Left lung (tissue), 10 donors: ENCODE data around the gene AP1G2. TPM values are rescaled to one million over a fixed set of nuclear protein-coding genes. Genes with fewer than 3 reads are reported as not detected.
"Not testable (repeated sequence)": the region's sequence is repeated elsewhere in the genome, so short reads cannot be mapped to it uniquely, and the experiment has no call there.

Experiments used
- ATAC-seq: fragments of 200-7000 bp; cut with Tn5 transposase; one replicate; pipeline ENCODE4 v1.9.1; 2020; ENCODE audit warnings: moderate library complexity
- DNase-seq, 4 donors: peaks; one replicate each; pipeline ENCODE4 v3.0.0-alpha.2; 2013 to 2020
- H3K27ac ChIP-seq, 2 donors: fragments of 200-600 bp; sonication (generic) in 1 of 2; one replicate each; pipeline versions ENCODE4 v1.5.0 to v1.8.0; 2020 to 2021
- H3K27me3 ChIP-seq, 2 donors: fragments of 200-600 bp; sonication (generic) in 1 of 2; one replicate each; pipeline versions ENCODE4 v1.5.0 to v1.8.0; 2020 to 2021
- H3K36me3 ChIP-seq, 2 donors: fragments of 200-600 bp; sonication (generic) in 1 of 2; one replicate each; pipeline versions ENCODE4 v1.5.0 to v1.8.0; 2020 to 2021
- H3K4me1 ChIP-seq, 2 donors: fragments of 200-600 bp; one replicate each; pipeline ENCODE4 v1.8.0; 2021
- H3K4me3 ChIP-seq, 2 donors: fragments of 200-600 bp; sonication (generic) in 1 of 2; one replicate each; pipeline versions ENCODE4 v1.5.0 to v1.8.0; 2020 to 2021; ENCODE audit warnings: mild to moderate bottlenecking in 1 of 2
- H3K9me3 ChIP-seq, 2 donors: fragments of 200-600 bp; sonication (generic) in 1 of 2; one replicate each; pipeline versions ENCODE4 v1.5.0 to v1.8.0; 2020 to 2021
- intact Hi-C, 2 donors: fragments of 100-400 bp; cut with DNase I; formaldehyde crosslinking; loops; one replicate each; pipeline versions ENCODE4 v1.11.2 to v1.14.2; 2022
- polyA plus RNA-seq, 6 donors: library from polyadenylated mRNA; unstranded; fragments of 120-200 nt; gene quantifications; one replicate each; pipeline ENCODE4 v1.2.1, GENCODE V29; 2013; ENCODE audit not compliant: insufficient read length in 6 of 6
- total RNA-seq, 2 donors: library from RNA; stranded (reverse); fragmentation: NEBNext Ultra II Directional; extraction: Animal tissue kit (Norgen Biotek cat#: 25700); gene quantifications; one replicate each; pipeline ENCODE4 v1.2.1, GENCODE V29; 2021
- TF ChIP-seq, protein P1 (sequence below), 2 donors: fragments of 200-600 bp; sonication (generic) in 1 of 2; IDR thresholded peaks; one replicate each; pipeline versions ENCODE4 v1.5.0 to v1.8.0; 2021; ENCODE audit warnings: antibody characterized with exemption in 2 of 2
- donor health status: DM: no; HTN: yes; CAD: no.
- donor health status: DM: no; HTN: no; CAD: no.

AP1G2 gene
- total and polyA plus RNA-seq, 8 donors: 60.6 to 121 (median 93.3) TPM

DNA sequence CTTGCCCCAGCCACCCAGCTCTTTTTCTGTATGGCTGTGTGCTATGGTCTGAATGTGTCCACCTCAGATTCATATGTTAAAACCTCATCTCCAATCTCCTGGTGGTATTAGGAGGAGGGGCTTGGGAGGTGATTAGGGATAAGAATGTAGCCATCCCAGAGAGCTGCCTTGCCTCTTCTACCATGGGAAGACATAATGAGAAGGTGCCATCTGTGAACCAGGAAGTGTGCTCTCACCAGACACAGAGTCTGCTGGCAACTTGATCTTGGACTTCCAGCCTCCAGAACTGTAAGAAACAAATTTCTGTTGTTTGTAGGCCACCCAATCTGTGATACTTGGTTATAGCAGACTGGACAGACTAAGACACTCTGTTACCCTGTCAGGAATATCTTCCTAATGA lies 33.8 kb upstream of the AP1G2 start:
- TF ChIP-seq, protein P1, sequence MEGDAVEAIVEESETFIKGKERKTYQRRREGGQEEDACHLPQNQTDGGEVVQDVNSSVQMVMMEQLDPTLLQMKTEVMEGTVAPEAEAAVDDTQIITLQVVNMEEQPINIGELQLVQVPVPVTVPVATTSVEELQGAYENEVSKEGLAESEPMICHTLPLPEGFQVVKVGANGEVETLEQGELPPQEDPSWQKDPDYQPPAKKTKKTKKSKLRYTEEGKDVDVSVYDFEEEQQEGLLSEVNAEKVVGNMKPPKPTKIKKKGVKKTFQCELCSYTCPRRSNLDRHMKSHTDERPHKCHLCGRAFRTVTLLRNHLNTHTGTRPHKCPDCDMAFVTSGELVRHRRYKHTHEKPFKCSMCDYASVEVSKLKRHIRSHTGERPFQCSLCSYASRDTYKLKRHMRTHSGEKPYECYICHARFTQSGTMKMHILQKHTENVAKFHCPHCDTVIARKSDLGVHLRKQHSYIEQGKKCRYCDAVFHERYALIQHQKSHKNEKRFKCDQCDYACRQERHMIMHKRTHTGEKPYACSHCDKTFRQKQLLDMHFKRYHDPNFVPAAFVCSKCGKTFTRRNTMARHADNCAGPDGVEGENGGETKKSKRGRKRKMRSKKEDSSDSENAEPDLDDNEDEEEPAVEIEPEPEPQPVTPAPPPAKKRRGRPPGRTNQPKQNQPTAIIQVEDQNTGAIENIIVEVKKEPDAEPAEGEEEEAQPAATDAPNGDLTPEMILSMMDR (IDR thresholded peaks at IDR 0.05): no peak
- Histone ChIP-seq H3K4me1 (no peaks in the 10 kb centered on the region), H3K27me3 (no peaks in the 10 kb centered on the region), H3K36me3 (no peaks in the 10 kb centered on the region), H3K4me3 (no peak overlapping the region), H3K9me3 (peaks cover 0 to 5% of the 10 kb centered on the region in 2 donors), H3K27ac (no peak overlapping the region)
- no peak for DNase-seq
- ATAC-seq: no peak
- intact Hi-C loops: no loop called here

DNA sequence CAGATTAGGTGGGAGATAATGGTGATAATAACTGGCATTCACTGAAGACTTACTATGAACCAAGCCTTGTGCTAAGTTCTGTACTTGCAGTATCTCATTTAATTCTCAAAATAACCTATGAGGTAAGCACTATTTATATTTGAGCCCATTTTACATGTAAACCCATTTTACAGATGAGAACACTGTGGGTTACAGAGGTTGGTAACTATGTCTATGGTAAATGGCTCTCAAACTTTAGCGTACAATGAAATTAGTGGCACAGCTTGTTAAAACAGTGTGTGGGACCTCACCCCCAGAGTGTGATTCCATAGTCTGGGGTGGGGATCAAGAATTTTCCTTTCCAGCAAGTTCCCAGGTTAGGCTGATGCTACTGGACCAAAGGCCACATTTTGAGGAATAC lies 33.2 kb upstream of the AP1G2 start:
- ATAC-seq (no peak), DNase-seq (no peak)
- Histone ChIP-seq H3K27ac (no peak overlapping the region), H3K36me3 (no peaks in the 10 kb centered on the region), H3K9me3 (peaks cover 0 to 5% of the 10 kb centered on the region in 2 donors), H3K27me3 (no peaks in the 10 kb centered on the region), H3K4me3 (no peak overlapping the region), H3K4me1 (no peaks in the 10 kb centered on the region)
- TF ChIP-seq, protein P1 (IDR thresholded peaks at IDR 0.05): no peak
- intact Hi-C loops: no loop called here

DNA sequence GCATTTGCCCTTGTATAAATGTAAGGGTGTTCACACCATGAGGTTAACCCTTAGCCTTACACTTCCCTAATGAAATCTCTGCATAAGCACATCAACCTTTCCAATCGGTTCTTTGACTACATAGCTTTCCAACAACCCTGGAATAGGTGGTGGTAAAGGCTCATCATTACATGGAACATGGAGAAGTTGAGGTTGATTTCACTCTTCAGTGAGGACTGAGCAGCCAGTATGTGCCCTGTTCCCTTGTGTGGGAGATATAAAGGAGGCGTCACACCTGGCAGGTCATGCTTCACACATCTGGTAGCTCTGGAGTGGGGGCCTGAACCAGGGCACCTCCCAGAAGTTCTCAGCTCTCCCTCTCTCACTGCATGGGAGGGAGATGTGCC lies 32.7 kb upstream of the AP1G2 start:
- DNase-seq: no peak
- peaks cover 0 to 5% of the 10 kb centered on the region in 2 donors for H3K9me3 ChIP-seq
- no peak for ATAC-seq
- H3K27me3 ChIP-seq: no peaks in the 10 kb centered on the region
- no peak overlapping the region for H3K27ac ChIP-seq
- TF ChIP-seq, protein P1 (IDR thresholded peaks at IDR 0.05): no peak
- no peaks in the 10 kb centered on the region for H3K4me1 ChIP-seq
- H3K4me3 ChIP-seq: no peak overlapping the region
- no peaks in the 10 kb centered on the region for H3K36me3 ChIP-seq
- intact Hi-C loops: no loop called here

DNA sequence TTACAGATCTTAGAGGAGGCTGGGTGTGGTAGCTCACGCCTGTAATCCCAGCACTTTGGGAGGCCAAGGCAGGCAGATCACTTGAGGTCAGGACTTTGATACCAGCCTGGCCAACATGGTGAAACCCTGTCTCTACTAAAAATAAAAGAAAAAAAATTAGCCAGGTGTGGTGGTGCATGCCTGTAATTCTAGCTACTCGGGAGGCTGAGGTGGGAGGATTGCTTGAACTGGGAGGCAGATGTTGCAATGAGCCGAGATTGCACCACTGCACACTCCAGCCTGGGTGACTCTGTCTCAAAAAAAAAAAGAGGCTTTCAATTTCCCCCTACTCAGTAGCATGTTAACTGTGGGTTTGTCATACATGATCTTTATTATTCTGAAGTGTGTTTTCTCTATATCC lies 26.6 kb upstream of the AP1G2 start:
- intact Hi-C loops, ATAC-seq, H3K36me3 ChIP-seq, H3K4me3 ChIP-seq, H3K4me1 ChIP-seq, H3K9me3 ChIP-seq, DNase-seq, H3K27ac ChIP-seq, H3K27me3 ChIP-seq: not testable (repeated sequence)

DNA sequence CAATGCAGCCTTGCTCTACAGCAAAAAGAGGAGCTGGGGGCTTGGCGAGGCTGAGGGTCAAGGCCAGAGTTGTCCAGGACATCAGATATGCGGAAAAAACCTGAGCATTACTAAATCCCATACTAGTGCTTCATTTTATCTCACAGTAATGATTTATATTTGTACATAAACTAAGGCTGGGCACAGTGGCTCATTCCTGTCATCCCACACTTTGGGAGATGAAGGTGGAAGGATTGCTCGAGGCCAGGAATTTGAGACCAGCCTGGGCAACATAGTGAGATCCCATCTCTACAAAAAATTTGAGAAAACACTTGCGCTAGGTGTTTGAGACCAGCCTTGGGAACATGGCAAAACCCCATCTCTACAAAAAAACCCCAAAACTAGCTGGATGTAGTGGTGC lies 22.6 kb upstream of the AP1G2 start:
- no peaks in the 10 kb centered on the region for H3K27me3 ChIP-seq
- H3K36me3 ChIP-seq: no peaks in the 10 kb centered on the region
- no peaks in the 10 kb centered on the region for H3K9me3 ChIP-seq
- intact Hi-C loops: no loop called here
- DNase-seq (no peak), ATAC-seq (no peak)
- TF ChIP-seq, protein P1 (IDR thresholded peaks at IDR 0.05): no peak
- no peak overlapping the region for H3K27ac ChIP-seq
- no peak overlapping the region for H3K4me3 ChIP-seq
- H3K4me1 ChIP-seq: peaks cover 0 to 5% of the 10 kb centered on the region in 2 donors

DNA sequence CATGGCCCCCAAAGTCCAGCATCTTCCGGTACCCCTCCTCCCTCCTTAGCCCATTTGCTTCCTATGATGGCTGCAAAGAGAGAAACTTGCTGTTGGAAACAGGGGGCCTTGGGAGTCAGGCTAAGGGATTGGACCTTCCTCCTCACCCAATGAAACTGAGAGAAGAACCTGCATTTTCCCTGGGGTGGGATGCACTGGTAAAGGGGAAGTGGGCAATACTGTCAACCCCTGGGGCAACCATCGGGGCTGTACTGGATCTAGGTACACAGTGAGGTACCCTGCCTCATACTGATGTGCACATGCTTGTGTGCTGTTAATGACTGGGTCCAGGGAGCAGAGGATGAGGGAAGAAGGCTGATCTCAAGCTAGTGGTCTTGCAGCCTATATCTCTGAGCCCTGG lies 22.0 kb upstream of the AP1G2 start:
- Histone ChIP-seq H3K9me3 (no peaks in the 10 kb centered on the region), H3K36me3 (no peaks in the 10 kb centered on the region), H3K4me3 (no peak overlapping the region), H3K27me3 (no peaks in the 10 kb centered on the region), H3K27ac (no peak overlapping the region), H3K4me1 (peaks cover 0 to 5% of the 10 kb centered on the region in 2 donors)
- intact Hi-C loops: no loop called here
- no peak for DNase-seq
- ATAC-seq: no peak
- TF ChIP-seq, protein P1 (IDR thresholded peaks at IDR 0.05): no peak
